Bone marrow (tissue), 2 donors: ENCODE results near the gene GRN.
"Not testable (repeated sequence)": the region's sequence is repeated elsewhere in the genome, so short reads cannot be mapped to it uniquely, and the experiment has no call there.

ENCODE experiments used
- DNase-seq, 2 donors: peaks; one replicate each; lab custom pipeline; 2025; lab: John Stamatoyannopoulos, UW

The GRN gene

DNA sequence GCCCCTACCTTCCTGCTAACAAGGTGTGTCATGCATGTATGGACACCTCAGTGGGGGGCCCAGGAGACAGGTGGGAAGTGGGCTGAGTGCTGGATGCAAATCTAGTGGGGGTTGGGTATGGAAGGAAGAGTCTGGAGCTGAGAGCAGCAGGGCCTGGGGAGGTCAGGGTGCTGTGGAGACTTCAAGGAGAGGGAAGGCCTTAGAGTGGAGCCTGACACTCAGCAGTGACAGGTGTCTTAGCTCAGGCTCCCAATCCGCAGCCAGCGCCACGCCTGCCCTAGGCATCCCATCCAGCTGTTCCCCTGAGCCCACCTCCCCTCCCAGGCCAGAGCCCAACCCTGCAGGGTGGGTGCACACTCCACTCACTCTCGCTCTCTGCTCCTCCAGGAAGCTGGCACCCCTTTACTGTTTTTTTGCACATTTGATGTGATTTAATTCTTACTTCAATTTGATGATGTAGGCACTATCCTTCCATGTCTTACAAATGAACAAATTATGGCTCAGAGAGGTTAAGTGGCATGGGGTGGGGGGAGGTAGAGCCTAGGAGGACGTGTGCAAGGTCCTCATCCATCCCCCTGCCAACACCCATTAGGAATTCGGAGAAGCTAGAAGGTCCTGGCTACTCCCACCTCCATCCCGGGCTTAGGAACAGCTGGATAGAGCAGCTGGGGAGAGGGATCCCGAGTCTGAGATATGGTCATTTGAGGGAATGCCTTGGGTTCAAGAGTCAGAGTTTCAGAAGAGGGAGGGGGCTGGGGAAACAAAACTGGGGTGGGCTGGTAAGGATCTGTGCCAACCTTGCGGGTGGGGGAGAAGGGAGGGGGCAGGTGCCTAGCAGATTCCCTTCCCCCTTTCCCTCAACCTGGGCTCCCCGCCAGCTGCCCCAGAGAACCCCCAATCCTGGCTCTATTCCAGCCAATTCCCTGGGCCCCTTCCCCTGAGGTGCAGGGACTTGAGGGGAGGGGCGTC is 16.5 kb downstream of the GRN start:
- no peak for DNase-seq

- no peak for DNase-seq
Observed at GRCh38 chr17:44362459-44362948, 17.4 kb downstream of the GRN start.

- DNase-seq, result no peak
Observed at GRCh38 chr17:44362949-44363612, 18.0 kb downstream of the GRN start.

- DNase-seq, result peak; percentile 4 to 28
Observed at GRCh38 chr17:44363613-44364159, 18.6 kb downstream of the GRN start, which contains the start of gene FAM171A2. TSS of gene FAM171A2 (minus strand) at chr17:44363853. CDS start at chr17:44363714, 139 bp downstream.

DNA sequence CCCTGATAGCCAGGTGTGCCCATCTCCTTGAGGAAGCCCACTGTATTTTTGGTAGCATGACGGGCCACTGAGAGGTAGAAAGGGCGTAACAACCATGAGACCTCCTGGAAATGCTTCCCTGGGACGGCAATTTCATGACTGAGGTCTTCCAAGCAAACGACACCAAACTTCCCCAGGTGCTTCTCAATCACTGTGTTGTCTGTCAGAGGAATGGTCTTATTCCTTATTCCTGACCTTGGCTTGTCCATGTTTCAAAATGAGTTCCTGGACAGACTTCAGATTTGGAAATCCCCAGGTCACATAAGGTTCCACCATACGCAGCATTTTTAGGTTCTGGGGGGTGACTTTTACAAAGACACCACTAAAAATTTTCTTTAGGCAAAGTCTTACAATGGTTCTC is 19.9 kb downstream of the GRN start:
- DNase-seq, result not testable (repeated sequence)

DNA sequence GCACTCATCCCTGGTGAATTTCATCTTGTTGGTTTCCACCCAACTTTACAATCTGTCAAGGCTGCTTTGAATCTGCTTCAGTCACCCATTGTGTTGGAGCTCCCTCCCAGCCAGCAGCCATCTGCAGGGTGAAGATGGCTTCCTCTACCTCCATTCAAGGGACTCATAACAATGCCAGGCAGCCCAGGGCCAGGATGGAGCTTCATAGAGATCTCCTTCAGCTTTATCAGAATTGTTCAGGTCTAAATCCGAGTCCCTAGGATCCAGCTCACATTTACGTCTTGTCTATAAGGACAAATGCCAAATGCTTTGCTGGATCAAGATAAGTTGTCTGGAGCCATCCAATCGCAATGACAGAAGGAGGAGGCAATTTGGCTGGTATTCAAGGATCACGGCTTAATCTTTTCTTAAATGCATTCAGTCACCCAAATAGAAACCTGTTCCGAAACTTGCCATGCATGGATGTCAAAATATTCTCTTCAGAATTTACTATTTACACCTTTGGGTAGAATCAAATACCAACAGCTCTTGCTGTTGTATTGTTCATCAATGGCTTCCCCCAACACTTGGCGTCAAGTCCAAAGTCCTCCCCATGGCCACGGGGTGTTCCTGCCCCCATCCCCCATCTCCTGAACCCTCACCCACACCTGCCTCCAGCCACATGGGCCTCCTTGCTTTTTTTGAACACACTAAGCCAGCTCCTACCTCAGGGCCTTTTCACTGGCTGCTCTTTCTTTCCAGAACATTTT is 22.3 kb downstream of the GRN start:
- no peak for DNase-seq

- not testable (repeated sequence) for DNase-seq
Observed at GRCh38 chr17:44368391-44369243, 23.5 kb downstream of the GRN start.

DNA sequence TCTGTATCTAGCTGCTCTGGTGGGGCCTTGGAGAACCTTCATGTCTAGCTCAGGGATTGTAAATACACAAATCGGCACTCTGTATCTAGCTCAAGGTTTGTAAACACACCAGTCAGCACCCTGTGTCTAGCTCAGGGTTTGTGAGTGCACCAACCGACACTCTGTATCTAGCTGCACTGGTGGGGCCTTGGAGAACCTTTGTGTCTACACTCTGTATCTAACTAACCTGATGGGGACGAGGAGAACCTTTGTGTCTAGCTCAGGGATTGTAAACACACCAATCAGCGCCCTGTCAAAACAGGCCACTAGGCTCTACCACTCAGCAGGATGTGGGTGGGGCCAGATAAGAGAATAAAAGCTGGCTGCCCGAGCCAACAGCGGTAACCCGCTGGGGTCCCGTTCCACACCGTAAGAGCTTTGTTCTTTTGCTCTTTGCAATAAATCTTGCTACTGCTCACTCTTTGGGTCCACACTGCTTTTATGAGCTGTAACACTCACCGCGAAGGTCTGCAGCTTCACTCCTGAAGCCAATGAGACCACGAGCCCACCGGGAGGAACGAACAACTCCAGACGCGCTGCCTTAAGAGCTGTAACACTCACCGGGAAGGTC is 24.4 kb downstream of the GRN start:
- not testable (repeated sequence) for DNase-seq

DNA sequence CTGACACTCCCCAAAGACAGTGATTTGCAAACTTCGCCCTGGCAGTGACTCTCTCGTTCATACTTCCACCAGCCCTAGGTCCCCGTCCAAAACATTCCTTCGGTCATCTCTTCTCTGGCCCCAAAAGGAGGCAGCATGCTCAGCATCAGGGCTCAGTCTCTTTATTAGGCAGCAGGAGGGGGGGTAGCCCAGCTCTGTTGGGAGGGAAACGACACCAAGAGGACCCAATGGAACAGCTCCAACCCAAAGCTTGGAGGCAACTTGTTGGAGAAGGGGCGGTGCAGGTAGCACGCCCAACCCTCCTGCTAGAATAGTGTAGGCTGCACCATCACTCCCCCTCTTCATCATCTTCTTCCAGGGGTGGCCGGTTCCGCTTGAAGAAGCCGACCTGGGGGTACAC is 26.9 kb downstream of the GRN start:
- DNase-seq, result no peak

- DNase-seq, result no peak
Observed at GRCh38 chr17:44374306-44375195, 29.4 kb downstream of the GRN start.

GRCh38 chr17:44375196-44376017 is 30.3 kb downstream of the GRN start:
- no peak for DNase-seq

GRCh38 chr17:44376124-44376523 is 31.0 kb downstream of the GRN start:
- DNase-seq, result no peak

DNA sequence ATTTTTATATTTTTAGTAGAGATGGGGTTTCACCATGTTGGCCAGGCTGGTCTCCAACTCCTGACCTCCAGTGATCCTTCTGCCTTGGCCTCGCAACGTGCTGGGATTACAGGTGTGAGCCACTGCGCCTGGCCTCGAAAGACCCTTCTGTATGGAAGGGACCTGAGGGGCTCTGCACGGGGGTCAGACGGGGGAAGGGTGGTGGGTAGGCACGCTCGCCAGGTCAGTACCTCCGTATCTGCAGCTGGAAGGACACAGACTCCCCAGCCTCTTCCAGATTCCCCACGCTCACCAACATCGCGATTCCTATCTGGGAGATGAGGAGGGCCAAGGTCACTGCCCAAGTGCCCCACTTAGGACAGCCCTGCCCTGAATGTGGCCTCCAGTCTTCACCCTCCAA is 31.7 kb downstream of the GRN start:
- no peak for DNase-seq

GRCh38 chr17:44378171-44378705 is 33.1 kb downstream of the GRN start:
- no peak for DNase-seq

DNA sequence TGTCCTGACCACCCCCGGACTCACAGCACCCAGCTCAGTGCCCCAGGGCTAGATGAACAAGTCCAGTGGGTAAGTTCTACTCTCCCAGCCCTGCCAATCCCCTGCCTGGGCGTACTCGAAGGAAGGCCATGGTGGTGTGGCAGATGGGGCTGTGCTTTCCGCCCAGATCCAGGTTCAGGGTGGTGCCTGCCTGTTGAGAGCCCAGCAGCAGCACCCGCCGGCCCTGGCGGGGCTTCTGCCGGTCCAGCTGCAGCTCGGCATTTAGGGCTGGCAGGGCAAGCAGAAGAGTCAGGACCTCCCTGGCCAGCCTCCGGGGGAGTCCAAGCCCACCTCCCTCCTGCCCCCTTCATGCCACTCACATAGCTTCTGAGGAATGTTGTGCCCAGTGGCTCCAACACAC is 34.8 kb downstream of the GRN start:
- DNase-seq, result no peak

GRCh38 chr17:44380767-44381166 is 35.7 kb downstream of the GRN start:
- no peak for DNase-seq

- no peak for DNase-seq
Observed at GRCh38 chr17:44381810-44382305, 36.8 kb downstream of the GRN start.

DNA sequence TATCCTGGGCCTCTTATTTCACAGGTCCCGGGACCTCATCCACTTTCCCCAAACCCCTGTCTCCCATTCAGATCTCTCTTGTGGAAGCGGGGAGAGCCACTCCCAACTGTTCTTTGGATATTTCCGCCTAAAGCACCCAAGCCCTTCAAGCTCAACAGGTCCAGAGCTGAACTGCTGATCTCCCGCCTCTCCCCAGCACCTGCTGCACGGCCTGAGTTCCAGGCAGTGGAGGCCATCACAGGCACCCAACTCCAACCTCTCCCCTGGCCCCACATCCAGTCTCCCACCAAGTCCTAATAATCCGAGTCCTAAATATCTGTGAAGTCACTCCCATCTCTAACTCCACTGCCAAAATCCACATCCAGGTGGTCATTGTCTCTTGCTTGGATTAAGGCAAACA is 37.8 kb downstream of the GRN start:
- DNase-seq, result no peak
